PFSK-1 (cell line): ENCODE results near the gene BARX1.

Experiments
- FOXP2 ChIP-seq: optimal IDR thresholded peaks from 2 replicates; pipeline ENCODE3; 2011; ENCODE audit warnings: borderline replicate concordance, control low read depth, inconsistent platforms; ENCODE audit not compliant: insufficient read depth; ENCODE audit errors: extremely low read length, extremely low read depth
- POLR2AphosphoS5 ChIP-seq: IDR thresholded peaks from 2 replicates; pipeline ENCODE4 v1.6.1; 2012; ENCODE audit warnings: low read depth, mild to moderate bottlenecking, control low read depth, low read length, moderate library complexity
- SIN3A ChIP-seq: IDR thresholded peaks from 2 replicates; pipeline ENCODE4 v1.6.1; 2012; ENCODE audit warnings: mild to moderate bottlenecking, low read length, moderate library complexity, borderline replicate concordance; ENCODE audit not compliant: insufficient read depth
- TAF1 ChIP-seq: IDR thresholded peaks from 2 replicates; pipeline ENCODE4 v1.6.1; 2012; ENCODE audit warnings: low read length, control low read depth, borderline replicate concordance; ENCODE audit not compliant: insufficient read depth
- TF ChIP-seq, protein P1 (sequence below), 2 experiments: IDR thresholded peaks; 2 replicates each; pipeline versions ENCODE4 v1.6.1 to v1.8.0; 2011 to 2012; ENCODE audit warnings: low read depth in 2 of 2, low read length in 2 of 2, control low read depth in 1 of 2, inconsistent platforms in 1 of 2, mild to moderate bottlenecking in 1 of 2, moderate library complexity in 1 of 2; ENCODE audit not compliant: insufficient read depth in 1 of 2

The BARX1 gene

DNA sequence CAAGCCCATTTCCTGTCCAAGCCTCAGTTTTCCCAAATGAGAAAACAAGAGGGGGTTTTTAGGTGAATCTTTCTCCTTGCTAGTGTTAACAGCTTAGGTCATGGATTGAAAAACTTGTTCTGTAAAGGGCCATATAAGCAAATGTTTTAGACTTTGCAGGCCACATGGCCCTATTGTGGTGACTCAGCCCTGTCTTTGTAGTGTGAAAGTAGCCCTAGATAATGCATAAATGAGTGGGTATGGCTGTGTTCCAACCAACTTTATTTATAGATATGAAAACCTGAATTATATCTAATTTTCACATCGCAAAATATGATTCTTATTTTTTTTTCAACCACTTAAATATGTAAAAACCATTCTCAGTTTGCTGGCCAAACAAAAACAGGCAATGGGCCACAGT is 6.9 kb upstream of the BARX1 start:
- TF ChIP-seq, protein P1, sequence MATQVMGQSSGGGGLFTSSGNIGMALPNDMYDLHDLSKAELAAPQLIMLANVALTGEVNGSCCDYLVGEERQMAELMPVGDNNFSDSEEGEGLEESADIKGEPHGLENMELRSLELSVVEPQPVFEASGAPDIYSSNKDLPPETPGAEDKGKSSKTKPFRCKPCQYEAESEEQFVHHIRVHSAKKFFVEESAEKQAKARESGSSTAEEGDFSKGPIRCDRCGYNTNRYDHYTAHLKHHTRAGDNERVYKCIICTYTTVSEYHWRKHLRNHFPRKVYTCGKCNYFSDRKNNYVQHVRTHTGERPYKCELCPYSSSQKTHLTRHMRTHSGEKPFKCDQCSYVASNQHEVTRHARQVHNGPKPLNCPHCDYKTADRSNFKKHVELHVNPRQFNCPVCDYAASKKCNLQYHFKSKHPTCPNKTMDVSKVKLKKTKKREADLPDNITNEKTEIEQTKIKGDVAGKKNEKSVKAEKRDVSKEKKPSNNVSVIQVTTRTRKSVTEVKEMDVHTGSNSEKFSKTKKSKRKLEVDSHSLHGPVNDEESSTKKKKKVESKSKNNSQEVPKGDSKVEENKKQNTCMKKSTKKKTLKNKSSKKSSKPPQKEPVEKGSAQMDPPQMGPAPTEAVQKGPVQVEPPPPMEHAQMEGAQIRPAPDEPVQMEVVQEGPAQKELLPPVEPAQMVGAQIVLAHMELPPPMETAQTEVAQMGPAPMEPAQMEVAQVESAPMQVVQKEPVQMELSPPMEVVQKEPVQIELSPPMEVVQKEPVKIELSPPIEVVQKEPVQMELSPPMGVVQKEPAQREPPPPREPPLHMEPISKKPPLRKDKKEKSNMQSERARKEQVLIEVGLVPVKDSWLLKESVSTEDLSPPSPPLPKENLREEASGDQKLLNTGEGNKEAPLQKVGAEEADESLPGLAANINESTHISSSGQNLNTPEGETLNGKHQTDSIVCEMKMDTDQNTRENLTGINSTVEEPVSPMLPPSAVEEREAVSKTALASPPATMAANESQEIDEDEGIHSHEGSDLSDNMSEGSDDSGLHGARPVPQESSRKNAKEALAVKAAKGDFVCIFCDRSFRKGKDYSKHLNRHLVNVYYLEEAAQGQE (IDR thresholded peaks at IDR 0.05; ENCODE audit: insufficient read depth in 1 of 2, low read depth in 2 of 2, low read length in 2 of 2) = no peak
- no peak for TF ChIP-seq TAF1

DNA sequence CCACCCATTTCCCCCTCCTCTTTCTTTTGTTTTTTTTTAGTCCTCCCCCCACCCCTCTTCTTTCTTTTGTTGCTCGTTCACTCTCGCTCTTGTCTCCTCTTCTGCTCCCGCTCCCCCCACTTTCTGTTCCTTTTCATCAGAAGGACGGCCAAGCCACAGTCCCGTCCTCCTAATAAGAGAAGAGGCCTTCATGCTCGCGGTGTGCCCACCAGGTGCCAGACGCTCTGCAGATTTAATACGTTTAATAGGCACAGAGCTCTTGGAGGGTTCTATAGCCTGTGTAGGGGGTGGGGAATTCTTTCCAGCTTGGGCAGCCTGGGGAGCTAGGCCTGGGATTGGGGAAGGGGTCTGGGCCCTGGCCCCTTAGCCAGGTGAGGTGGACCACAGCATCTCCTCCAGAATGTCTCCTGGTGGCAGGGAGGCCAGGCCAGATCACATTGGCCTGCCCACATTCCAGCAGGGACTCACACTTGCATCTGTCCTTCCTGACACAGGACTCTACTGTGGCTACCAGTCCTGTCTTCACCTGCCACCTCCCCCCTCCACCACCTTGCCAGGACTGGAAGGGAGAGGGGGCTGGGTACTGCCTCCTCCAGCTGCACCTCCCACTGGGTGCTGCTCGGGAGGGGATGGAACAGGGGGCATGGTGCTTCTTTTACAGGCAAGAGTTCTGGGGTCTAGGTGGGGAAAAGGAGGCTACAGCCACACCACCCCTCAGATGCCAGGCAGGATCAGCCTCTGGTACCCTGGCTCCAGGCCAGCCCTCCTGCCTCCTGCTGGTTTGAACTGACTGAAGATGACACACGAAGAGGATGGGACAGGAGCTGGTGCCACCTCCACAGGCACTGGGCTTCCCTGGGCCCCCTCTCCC is 6.1 kb upstream of the BARX1 start:
- TF ChIP-seq TAF1 = no peak
- TF ChIP-seq POLR2AphosphoS5 = no peak
- TF ChIP-seq FOXP2 = no peak
- no peak for TF ChIP-seq SIN3A
- TF ChIP-seq, protein P1 (IDR thresholded peaks at IDR 0.05; ENCODE audit: insufficient read depth in 1 of 2, low read depth in 2 of 2, low read length in 2 of 2) = no peak

DNA sequence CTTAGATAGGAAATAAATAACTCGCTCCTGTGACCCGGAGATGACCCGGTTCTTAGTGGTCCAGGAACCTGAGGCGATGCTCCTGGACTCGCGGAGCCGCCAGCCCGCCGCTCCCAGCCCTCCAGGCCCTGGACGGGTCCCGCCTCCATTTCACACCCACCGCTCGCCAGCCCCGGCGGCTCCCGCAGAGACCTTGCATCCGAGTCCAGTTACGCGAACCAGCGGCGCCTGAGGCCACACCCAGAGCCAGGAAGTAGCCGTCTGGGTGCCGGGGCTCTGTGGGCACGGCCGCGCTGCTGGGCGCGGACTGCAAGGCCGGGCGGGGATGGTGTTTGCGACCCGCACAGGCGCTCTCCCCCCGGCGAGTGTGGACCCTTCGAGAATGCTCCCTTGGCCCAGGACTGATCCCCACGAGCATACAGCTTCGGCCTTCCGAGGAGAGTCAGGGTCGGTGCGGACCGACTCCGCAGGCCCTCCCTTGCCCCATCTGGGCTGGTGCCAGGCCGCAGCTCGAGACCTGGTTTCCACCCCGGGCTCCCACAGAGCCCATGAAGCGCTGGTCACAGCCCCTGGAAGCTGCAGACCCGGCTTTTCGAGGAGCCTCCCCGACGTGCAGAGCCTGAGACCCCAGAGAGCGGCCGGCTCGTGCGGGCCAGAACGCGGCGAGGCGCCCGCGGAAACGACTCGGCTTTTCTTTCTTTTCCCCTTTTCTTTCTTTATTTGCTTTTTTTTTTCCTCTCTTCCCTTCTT is 5.2 kb upstream of the BARX1 start:
- TF ChIP-seq, protein P1 (IDR thresholded peaks at IDR 0.05; ENCODE audit: insufficient read depth in 1 of 2, low read depth in 2 of 2, low read length in 2 of 2) = no peak
- TF ChIP-seq FOXP2 = no peak
- TF ChIP-seq POLR2AphosphoS5 = no peak
- TF ChIP-seq TAF1 = no peak
- TF ChIP-seq SIN3A = no peak

DNA sequence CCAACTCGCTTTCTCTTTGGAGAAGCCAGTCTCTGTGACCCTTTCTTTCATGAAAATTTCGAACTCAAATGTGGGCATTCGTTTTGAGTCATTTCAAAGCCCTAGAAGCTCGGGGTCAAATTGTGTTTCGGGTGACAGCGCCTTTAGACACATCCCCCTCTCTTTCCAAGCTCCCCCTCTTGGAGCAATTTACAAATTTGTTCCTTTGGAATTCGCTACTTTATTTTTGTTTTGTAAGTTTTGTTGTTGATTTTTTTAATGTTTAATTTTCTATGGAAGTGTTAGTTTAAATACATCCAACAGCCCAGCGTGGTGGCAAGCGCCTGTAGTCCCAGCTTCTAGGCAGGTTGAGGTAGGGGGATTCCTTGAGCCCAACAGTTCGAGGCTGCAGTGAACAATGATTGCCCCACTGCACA is 4.6 kb upstream of the BARX1 start:
- TF ChIP-seq, protein P1 (IDR thresholded peaks at IDR 0.05; ENCODE audit: insufficient read depth in 1 of 2, low read depth in 2 of 2, low read length in 2 of 2) = no peak
- TF ChIP-seq POLR2AphosphoS5 (no peak), TAF1 (no peak), SIN3A (no peak)
